ENCODE measurements around the gene ARL8B. TPM values are rescaled to one million over a fixed set of nuclear protein-coding genes. Genes with fewer than 3 reads are reported as not detected.

Gene ARL8B
- polyA plus RNA-seq, 1 donor (not counting 4 experiments of a cell fraction or from before 2014, with no cell fraction given): 102 TPM

- DNase-seq (ENCODE audit: low read depth, low spot score) (no peak), FAIRE-seq (no peak)
- Histone ChIP-seq H3K27me3 (ENCODE audit: control insufficient read depth, extremely low read depth, insufficient read depth, low read length) (peaks cover 13% of the 10 kb centered on the region), H3K9me1 (ENCODE audit: control insufficient read depth, extremely low read depth, insufficient read depth, low read length) (no peaks in the 10 kb centered on the region), H3K36me3 (ENCODE audit: control insufficient read depth in 2 of 2, extremely low read depth in 1 of 2, insufficient read depth in 2 of 2, low read length in 2 of 2) (no peaks in the 10 kb centered on the region), H3K4me3 (ENCODE audit: control insufficient read depth in 2 of 3, extremely low read depth in 1 of 3, insufficient read depth in 2 of 3, low read depth in 1 of 3, low read length in 3 of 3) (no peak overlapping the region), H4K20me1 (ENCODE audit: control insufficient read depth, extremely low read depth, insufficient read depth, low read length) (no peaks in the 10 kb centered on the region), H3K9ac (ENCODE audit: control insufficient read depth, extremely low read depth, insufficient read depth, low read length) (no peak overlapping the region), H2AFZ (ENCODE audit: control insufficient read depth, low read length) (no peak overlapping the region), H3K4me2 (ENCODE audit: control insufficient read depth, extremely low read depth, insufficient read depth, low read depth, low read length) (no peak overlapping the region), H3K27ac (ENCODE audit: control insufficient read depth, insufficient read depth, low read length) (no peak overlapping the region), H3K9me3 (ENCODE audit: control insufficient read depth, low read depth, low read length) (no peaks in the 10 kb centered on the region), H3K79me2 (ENCODE audit: control insufficient read depth, insufficient read depth, low read length) (no peaks in the 10 kb centered on the region), H3K4me1 (ENCODE audit: control insufficient read depth, extremely low read depth, insufficient read depth, low read length) (no peaks in the 10 kb centered on the region)
- dilution Hi-C loops (cut with MboI; ENCODE audit: extremely low pct_ligation_motif_present, low sequenced_read_pairs): no loop called here
- TF ChIP-seq EZH2 (IDR thresholded peaks at IDR 0.05; ENCODE audit: low read length): no peak
- no peak for TF ChIP-seq CTCF (optimal IDR thresholded peaks at IDR 0.05 in 1 of 3, IDR thresholded peaks at IDR 0.05 in 1 of 3, conservative IDR thresholded peaks at IDR 0.05 in 1 of 3; ENCODE audit: extremely low read depth in 1 of 3, insufficient read depth in 2 of 3, low read length in 3 of 3)
Measured at GRCh38 chr3:5229414-5229813, 107.3 kb downstream of the ARL8B start.

Small RNA genes within 50 kb of the gene (small RNA-seq; reads per million reads assigned to genes)
- gene AC090955.1 (ENCODE audit: insufficient read length in 3 of 3, low read depth in 3 of 3, low replicate concordance in 1 of 3): 0 reads per million in 3 experiments
- gene RF00019 (ENCODE audit: insufficient read length in 3 of 3, low read depth in 3 of 3, low replicate concordance in 1 of 3): 0 reads per million in 3 experiments

Other genes starting within 250 kb of the ARL8B start
- 73.9 to 95.7 TPM (median 74.3 TPM) in 3 replicates for gene BHLHE40, start 142.9 kb upstream of the ARL8B start, polyA plus RNA-seq
- 52.4 to 66.8 TPM (median 65.2 TPM) in 3 replicates for gene EDEM1, start 65.4 kb downstream of the ARL8B start, polyA plus RNA-seq

All from keratinocyte (primary cell).